ENCODE results near the gene SUN1. TPM values are rescaled to one million over a fixed set of nuclear protein-coding genes. Genes with fewer than 3 reads are reported as not detected.

SUN1 gene
- polyA plus RNA-seq, 1 of the 3 experiments (the other 2 are of a cell fraction), result 369 TPM

DNA sequence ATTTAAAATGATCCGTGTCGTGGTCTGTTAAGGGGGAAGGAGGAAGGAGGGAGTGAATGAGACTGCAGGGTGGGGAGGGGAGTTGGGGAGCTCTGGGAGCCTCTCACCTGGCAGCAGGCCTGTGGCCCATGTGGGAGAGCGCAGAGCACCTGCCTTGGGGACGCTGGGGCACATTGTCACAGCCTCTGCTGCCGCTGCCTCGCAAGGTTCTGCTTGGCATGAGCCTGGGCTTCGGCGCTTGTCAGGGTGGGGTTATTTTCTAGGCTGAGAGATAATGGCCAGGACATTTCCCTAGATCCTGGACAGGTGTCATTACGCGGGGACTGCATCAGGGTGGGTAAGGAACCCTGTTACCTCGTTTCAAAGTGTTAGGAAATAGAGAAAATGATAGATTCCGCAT, 2.2 kb upstream of the SUN1 start (continued):
- TF ChIP-seq, protein P1, sequence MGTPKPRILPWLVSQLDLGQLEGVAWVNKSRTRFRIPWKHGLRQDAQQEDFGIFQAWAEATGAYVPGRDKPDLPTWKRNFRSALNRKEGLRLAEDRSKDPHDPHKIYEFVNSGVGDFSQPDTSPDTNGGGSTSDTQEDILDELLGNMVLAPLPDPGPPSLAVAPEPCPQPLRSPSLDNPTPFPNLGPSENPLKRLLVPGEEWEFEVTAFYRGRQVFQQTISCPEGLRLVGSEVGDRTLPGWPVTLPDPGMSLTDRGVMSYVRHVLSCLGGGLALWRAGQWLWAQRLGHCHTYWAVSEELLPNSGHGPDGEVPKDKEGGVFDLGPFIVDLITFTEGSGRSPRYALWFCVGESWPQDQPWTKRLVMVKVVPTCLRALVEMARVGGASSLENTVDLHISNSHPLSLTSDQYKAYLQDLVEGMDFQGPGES (IDR thresholded peaks at IDR 0.05; ENCODE audit: low read depth, low read length), result no peak
- TF ChIP-seq FOSL2 (IDR thresholded peaks at IDR 0.05; ENCODE audit: borderline replicate concordance, low read depth), result no peak

- Histone ChIP-seq H3K27me3 (ENCODE audit: insufficient read depth) (no peaks in the 10 kb centered on the region), H3K4me3 (ENCODE audit: low read depth in 2 of 2, low read length in 1 of 2) (peak overlapping the region in 1 of 2 experiments; percentile 27; a peak in 3 of 4 replicates), H2AFZ (ENCODE audit: low read depth) (no peak overlapping the region), H3K4me1 (ENCODE audit: control insufficient read depth in 1 of 2, insufficient read depth in 2 of 2, low read depth in 1 of 2, low read length in 1 of 2) (peaks cover 20 to 26% of the 10 kb centered on the region in 2 experiments; a peak in 3 of 4 replicates), H3K9ac (peak overlapping the region; percentile 78), H3K9me3 (no peaks in the 10 kb centered on the region), H3K27ac (ENCODE audit: low read depth in 2 of 2, low read length in 1 of 2) (peak overlapping the region; percentile 29 to 98; a peak in 3 of 4 replicates), H3F3A (replicated peaks; ENCODE audit: insufficient read depth) (peaks cover 37% of the 10 kb centered on the region), H3K4me2 (peak overlapping the region; percentile 65), H3K36me3 (replicated peaks in 1 of 2; ENCODE audit: control insufficient read depth in 1 of 2, insufficient read depth in 2 of 2, low read length in 1 of 2) (peaks cover 7% of the 10 kb centered on the region in 2 experiments), H4K20me1 (ENCODE audit: insufficient read depth) (peaks cover 11% of the 10 kb centered on the region), H3K79me2 (ENCODE audit: insufficient read depth) (peaks cover 93% of the 10 kb centered on the region), H3K9me2 (no peaks in the 10 kb centered on the region)
- peak; percentile 66; the same call in 1 of the 2 replicates for TF ChIP-seq SIN3A (IDR thresholded peaks at IDR 0.05; ENCODE audit: borderline replicate concordance, low read depth, low read length)
- no peak for TF ChIP-seq RXRA (IDR thresholded peaks at IDR 0.05; ENCODE audit: borderline replicate concordance, low read depth)
- peak; percentile 79 for TF ChIP-seq TCF12 (IDR thresholded peaks at IDR 0.05)
- no peak for TF ChIP-seq NRF1 (IDR thresholded peaks at IDR 0.05; ENCODE audit: low read depth, low read length)
- TF ChIP-seq, protein P2, sequence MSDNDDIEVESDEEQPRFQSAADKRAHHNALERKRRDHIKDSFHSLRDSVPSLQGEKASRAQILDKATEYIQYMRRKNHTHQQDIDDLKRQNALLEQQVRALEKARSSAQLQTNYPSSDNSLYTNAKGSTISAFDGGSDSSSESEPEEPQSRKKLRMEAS (IDR thresholded peaks at IDR 0.05; ENCODE audit: low read depth), result peak; percentile 71
- no peak for TF ChIP-seq EZH2phosphoT487 (IDR thresholded peaks at IDR 0.05; ENCODE audit: borderline replicate concordance, low read depth)
- peak; percentile 41; the same call in 1 of the 2 replicates for TF ChIP-seq NFIC (IDR thresholded peaks at IDR 0.05; ENCODE audit: borderline replicate concordance)
- TF ChIP-seq ZBTB33 (IDR thresholded peaks at IDR 0.05; ENCODE audit: borderline replicate concordance, low read depth), result peak; percentile 13; the same call in 1 of the 2 replicates
- peak; percentile 75; the same call in 1 of the 2 replicates for TF ChIP-seq POLR2AphosphoS5 (IDR thresholded peaks at IDR 0.05; ENCODE audit: low read depth, low read length)
- peak in 1 of 2 experiments; percentile 71; a peak in 1 of 4 replicates for TF ChIP-seq EP300 (IDR thresholded peaks at IDR 0.05; ENCODE audit: borderline replicate concordance in 1 of 2, low read depth in 1 of 2, low read length in 1 of 2)
- TF ChIP-seq MEF2A (IDR thresholded peaks at IDR 0.05; ENCODE audit: borderline replicate concordance, low read depth), result peak; percentile 98
- TF ChIP-seq, protein P3, sequence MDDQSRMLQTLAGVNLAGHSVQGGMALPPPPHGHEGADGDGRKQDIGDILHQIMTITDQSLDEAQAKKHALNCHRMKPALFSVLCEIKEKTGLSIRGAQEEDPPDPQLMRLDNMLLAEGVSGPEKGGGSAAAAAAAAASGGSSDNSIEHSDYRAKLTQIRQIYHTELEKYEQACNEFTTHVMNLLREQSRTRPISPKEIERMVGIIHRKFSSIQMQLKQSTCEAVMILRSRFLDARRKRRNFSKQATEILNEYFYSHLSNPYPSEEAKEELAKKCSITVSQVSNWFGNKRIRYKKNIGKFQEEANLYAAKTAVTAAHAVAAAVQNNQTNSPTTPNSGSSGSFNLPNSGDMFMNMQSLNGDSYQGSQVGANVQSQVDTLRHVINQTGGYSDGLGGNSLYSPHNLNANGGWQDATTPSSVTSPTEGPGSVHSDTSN (IDR thresholded peaks at IDR 0.05), result peak; percentile 93
- peak; percentile 27; the same call in 1 of the 2 replicates for TF ChIP-seq TEAD4 (IDR thresholded peaks at IDR 0.05; ENCODE audit: borderline replicate concordance, insufficient read depth)
- peak; percentile 98 for TF ChIP-seq JUND (IDR thresholded peaks at IDR 0.05)
- peak; percentile 97 for TF ChIP-seq FOSL2 (IDR thresholded peaks at IDR 0.05; ENCODE audit: borderline replicate concordance, low read depth)
- TF ChIP-seq ELF1 (IDR thresholded peaks at IDR 0.05), result no peak
- ChIA-PET CTCF (interaction anchor here (1.1 to 4.0 kb wide), 6 partner anchors 9 to 42 kb away, joined by 4 to 17 read pairs (median 8); no protein-coding TSS in a partner anchor), POLR2A (interaction anchor here (0.7 kb wide), 1 partner anchor 202 kb away, joined by 5 read pairs; no protein-coding TSS in a partner anchor)
- DNase-seq, result no peak
- whole genome bisulfite sequencing (ENCODE audit: low lambda C conversion rate), result 40% methylated on average over 7 of the region's 7 CpGs
These were observed 595 bp upstream of the SUN1 start for GRCh38 chr7:831596-832166.
